GF-D8 (cell line): ENCODE data around the gene WDR49.
"Not testable (repeated sequence)": the region's sequence is repeated elsewhere in the genome, so short reads cannot be mapped to it uniquely, and the experiment has no call there.

Experiments
- DNase-seq: peaks from one replicate; lab custom pipeline; 2025; lab: John Stamatoyannopoulos, UW

WDR49 gene

DNA sequence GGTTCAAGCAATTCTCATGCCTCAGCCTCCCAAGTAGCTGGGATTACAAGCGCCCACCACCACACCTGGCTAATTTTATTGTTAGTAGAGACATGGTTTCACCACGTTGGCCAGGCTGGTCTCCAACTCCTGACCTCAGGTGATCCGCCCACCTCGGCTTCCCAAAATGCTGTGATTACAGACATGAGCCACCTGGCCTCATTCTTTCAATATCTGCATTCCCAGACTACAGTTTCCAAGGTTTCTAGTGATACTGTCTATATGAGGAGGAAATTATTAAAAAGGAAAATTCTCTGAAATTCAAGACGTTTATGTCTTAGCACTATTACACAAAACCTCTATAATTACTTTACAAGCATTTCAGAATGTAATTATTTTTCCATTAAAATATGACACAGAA, 39.5 kb downstream of the WDR49 start:
- not testable (repeated sequence) for DNase-seq

GRCh38 chr3:167611718-167612117, 42.0 kb downstream of the WDR49 start:
- DNase-seq = no peak

DNA sequence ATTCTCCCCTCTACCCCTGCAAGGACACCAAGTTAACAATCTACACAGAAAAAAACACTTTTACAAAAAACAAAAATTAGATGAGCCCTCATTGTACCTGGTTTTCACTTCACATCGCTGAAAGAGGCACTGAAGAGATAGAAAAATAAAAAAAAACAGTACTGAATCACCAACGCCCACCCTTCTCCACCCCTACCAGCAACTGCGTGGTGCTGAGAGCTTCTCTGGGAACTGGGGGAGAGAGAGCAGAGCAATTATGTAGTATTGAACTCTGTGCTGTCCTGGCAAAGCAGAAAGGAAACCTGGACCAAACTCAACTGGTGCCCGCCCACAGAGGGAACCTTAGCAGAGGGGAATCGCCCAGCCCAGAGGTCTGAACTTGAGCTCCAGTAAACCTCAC, 44.6 kb downstream of the WDR49 start:
- no peak for DNase-seq

- no peak for DNase-seq
Observed at GRCh38 chr3:167606836-167607235, 46.9 kb downstream of the WDR49 start.

DNA sequence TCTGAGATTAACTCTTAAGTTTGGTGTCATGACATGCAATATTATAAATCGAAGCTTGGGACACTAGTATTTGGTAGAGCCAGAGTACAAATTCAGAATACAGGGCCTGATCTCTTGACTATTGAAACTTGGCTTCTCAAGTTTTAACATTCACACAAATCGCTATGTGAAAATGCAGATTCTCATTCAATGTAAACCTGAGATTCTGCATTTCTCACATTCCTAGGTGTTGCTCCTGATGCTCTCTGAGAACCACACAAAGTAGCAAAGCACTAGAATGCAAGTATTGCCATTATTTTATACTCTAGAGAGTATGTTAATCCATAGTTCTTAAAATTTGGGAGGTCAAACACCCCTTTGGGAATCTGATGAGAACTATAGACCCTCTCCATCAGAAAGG, 47.9 kb downstream of the WDR49 start:
- no peak for DNase-seq

DNA sequence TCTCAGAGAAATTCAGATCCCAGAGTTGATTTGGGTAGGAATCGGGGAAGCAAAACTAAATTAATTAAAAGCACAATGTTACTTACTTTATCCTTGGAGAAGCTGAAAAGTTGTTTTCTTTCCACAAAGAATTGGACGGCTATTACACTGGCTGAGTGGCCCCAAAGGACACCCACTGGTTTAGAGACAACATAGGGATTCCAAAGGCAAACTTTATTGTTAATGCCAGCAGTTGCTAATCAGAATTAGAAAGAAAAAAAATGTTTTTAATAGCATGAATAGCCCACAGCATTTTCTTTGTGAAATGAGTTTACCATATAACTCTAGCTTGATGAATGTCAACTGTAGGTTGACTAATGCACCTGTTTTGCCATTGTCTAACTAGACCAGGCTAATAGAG, 51.7 kb downstream of the WDR49 start:
- DNase-seq = no peak

DNA sequence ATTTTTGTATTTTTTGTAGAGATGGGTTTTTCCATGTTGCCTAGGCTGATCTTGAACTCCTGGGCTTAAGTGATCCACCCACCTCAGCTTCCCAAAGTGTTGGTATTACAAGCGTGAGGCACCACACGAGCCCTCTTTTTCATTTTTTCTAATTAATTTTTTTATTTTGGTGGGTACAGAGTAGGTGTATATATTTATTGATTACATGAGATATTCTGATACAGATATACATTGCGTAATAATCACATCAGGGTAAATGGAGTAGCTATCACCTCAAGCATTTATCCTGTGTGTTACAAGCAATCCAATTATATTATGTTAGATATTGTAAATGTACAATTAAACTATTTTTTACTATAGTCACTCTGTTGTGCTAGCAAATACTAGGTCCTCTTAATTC, 66.1 kb downstream of the WDR49 start:
- no peak for DNase-seq

GRCh38 chr3:167575000-167575600, 78.6 kb downstream of the WDR49 start:
- DNase-seq = no peak

DNA sequence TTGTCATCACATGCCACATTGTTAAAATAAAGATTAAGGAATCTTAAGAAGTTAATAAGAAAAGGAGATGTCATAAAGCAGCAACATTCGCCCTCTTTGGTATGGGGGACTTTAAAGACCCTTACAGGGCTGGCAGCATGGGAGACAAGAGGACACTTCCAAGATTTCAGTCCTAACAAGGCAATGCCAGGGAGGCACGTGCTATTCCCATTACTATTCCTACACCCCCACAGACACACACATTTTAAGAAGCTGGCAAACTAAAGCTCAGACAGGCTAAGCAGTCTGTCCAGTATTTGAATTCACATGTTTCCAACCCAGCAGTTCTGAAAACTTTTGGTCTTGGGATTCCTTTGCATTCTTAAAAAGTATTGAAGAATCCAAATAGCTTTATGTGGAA, 80.8 kb downstream of the WDR49 start:
- DNase-seq = no peak

DNA sequence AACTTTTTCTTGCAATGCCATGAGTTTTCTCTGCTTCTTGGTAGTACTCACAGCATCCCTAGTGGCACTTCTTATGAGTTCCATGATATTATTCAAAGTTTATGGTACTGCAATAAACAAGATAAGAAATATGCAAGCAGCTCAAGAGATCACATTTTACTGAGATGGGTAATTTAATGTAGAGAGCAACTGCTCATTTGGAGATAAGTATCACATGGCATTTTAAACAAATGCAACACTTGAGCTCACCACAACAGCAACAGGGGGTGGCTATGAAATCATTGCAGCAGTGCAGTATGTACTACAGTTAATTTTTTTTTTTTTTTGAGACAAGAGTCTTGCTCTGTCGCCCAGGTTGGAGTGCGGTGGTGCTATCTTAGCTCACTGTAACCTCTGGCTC, 85.1 kb downstream of the WDR49 start:
- no peak for DNase-seq

GRCh38 chr3:167565489-167565888, 88.3 kb downstream of the WDR49 start:
- DNase-seq = no peak

GRCh38 chr3:167564612-167565011, 89.1 kb downstream of the WDR49 start:
- no peak for DNase-seq

DNA sequence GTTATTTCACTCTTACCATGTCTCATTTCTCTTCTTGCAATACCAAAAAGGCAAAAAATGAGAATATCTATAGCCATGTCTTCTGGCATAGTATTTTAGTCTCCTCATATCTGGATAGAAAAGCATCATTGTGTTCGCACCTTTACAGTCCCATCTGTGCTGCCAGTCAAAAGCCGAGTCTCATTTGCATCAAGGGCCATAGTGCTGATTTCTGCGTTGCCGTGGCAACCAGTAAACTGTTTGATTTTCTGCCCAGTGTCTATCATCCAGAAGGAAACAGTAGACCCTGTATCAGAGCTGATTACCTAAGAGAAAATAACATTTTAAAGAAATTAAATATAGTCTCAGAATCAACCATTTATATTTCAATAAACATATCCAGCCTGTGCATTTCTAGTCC, 93.8 kb downstream of the WDR49 start:
- DNase-seq = no peak

- DNase-seq = no peak
Observed at GRCh38 chr3:167554898-167555297, 98.8 kb downstream of the WDR49 start.

- DNase-seq = no peak
Observed at GRCh38 chr3:167538081-167538480, 115.7 kb downstream of the WDR49 start.

GRCh38 chr3:167521006-167521355, 132.8 kb downstream of the WDR49 start:
- peak; percentile 51 for DNase-seq

DNA sequence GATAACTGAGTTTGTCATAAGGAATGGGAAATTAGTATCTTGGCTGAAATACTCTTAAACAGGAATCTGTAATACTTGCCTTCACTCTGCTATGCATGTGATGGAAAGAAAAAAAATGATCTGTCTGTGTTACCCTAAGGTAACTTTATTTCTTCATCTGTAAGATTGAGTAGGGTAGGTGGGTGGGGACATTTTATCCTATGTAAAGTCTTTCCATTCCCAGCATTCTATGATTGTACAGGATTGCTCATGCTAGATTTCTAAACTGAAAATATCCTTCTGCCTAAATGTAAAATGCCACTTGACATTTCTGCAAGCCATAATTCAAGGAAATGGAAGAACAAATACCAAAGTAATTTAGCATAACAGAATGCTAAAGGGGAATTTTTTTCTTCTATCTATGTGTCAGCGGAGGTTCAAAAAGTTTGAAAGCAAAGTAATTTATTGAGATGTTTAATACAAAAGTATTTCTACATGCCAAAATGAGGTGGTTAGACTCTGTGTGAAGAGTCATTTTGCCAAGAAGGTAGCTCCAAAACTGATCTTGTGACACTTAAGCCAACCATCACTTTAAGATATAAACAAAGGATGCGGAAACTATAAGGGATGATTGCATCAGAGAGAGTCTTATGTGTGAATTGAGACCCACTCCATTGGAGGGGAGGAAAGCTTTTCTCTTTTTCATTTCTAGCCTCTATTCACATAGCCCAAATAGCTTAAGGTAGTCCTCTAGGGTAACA, 133.3 kb downstream of the WDR49 start:
- DNase-seq = peak; percentile 51

DNA sequence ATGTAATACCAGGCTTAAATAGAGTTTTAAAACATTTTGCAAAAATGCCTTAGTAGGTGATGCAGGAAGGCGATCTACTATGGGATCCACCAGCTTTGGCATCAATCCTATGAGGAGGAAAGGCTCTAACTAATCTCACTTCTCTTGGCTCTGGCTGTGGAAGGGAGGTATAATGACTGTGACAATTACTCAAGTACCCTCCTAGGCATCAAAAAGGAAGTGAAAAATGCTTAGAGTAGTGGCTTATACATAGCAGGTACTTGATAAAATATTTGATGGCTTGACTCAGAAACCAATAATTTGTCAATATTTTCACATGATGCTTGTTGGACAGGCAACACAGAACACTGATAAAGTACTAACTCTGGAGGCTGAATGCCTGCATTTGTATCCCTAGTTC, 145.8 kb downstream of the WDR49 start:
- no peak for DNase-seq

GRCh38 chr3:167502401-167502800, 151.3 kb downstream of the WDR49 start:
- DNase-seq = no peak

- no peak for DNase-seq
Observed at GRCh38 chr3:167501941-167502340, 151.8 kb downstream of the WDR49 start.

- DNase-seq = no peak
Observed at GRCh38 chr3:167497903-167498302, 155.8 kb downstream of the WDR49 start.

DNA sequence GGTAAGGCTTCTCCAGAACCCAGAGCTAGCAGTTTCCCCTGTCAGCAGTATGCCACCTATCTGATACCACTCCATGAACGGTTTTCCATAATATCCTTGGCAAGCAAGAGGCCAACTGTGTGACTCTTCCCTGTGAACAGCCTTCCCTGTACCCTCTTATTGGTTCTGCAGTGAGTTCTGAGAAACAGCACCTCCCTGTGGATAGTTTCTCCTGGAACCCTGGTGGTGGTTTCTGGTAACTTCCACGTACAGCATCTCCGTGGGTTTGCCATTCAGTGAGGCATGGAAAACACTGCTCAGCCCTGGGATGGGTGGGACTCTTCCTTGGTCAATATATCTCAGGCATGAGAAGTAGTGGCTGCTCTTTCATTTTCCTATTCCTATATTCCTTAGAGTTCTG, 160.5 kb downstream of the WDR49 start:
- DNase-seq = no peak

DNA sequence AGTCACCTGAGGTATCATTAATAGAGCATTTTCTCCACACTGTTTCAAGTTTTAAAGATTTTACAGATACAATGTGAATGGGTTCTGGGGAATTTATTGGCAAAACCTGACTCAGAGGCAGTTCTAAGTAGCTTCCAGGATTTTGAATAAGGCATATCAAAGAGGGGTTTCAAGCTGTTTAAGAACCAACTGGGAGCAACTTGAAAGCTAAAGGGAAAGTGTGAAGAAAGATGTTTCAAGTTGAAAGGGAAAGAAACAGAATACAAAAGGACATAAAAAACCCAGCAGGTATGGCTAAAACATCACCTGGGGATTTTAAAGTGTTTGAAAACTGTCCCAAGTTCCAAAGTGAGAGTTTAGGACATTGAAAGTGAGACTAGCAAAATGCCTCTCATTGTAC, 162.1 kb downstream of the WDR49 start:
- DNase-seq = no peak

DNA sequence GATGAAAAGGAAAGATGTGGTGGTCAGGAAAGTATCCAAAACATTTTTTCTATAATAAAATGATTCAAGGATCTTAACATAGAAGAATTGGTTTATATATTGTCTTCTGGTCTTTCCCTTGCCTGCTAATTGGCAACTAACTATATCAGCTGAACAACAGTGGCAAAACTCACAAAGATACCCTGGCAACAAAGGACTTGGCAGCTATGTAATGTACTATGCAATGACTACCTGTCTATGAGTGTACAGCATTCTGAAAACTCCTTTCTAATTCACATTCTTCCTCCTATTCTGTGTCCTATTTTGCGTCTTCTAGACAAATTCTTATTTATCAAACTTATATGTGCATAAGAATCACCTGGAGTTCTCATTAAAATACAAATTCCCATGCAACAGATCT, 164.2 kb downstream of the WDR49 start:
- DNase-seq = no peak
